Mammary epithelial cell (primary cell): Measurements from ENCODE around the gene RAD51B.

Experiments
- CTCF ChIP-seq, 2 donors: IDR thresholded peaks in 1 of 2; conservative IDR thresholded peaks in 1 of 2; 2 replicates each; pipeline ENCODE4 v1.5.1; 2011 to 2012; ENCODE audit warnings: inconsistent platforms in 2 of 2, low read length in 2 of 2, mild to moderate bottlenecking in 2 of 2, control low read depth in 1 of 2, low read depth in 1 of 2; ENCODE audit not compliant: insufficient read depth in 1 of 2; ENCODE audit errors: extremely low read depth in 1 of 2
- EZH2 ChIP-seq: IDR thresholded peaks from 2 replicates; pipeline ENCODE4 v1.6.1; 2012; ENCODE audit warnings: low read length, inconsistent platforms, borderline replicate concordance

- no peak for TF ChIP-seq CTCF (conservative IDR thresholded peaks at IDR 0.05 in 1 of 2, IDR thresholded peaks at IDR 0.05 in 1 of 2; ENCODE audit: extremely low read depth in 1 of 2, insufficient read depth in 1 of 2, low read depth in 1 of 2, low read length in 2 of 2)
- no peak for TF ChIP-seq EZH2
Observed at GRCh38 chr14:68681256-68682011, 861.9 kb downstream of the RAD51B start.
